Uterus (tissue), 4 donors: ENCODE measurements around the gene PTPRD. TPM values are rescaled to one million over a fixed set of nuclear protein-coding genes. Genes with fewer than 3 reads are reported as not detected.

Source experiments
- DNase-seq, 2 donors: peaks; one replicate each; pipeline ENCODE4 v3.0.0-alpha.2; 2019 to 2020
- H3K27ac ChIP-seq, 2 donors: fragments of 200-600 bp; sonication (generic); 1 replicate in 1 of 2; 2 replicates in 1 of 2; pipeline ENCODE4 v1.5.1; 2016 to 2018
- H3K27me3 ChIP-seq, 2 donors: fragments of 200-600 bp; sonication (generic); one replicate each; pipeline ENCODE4 v1.5.1; 2018 to 2019; ENCODE audit warnings: control low read depth in 1 of 2
- H3K36me3 ChIP-seq, 2 donors: fragments of 200-600 bp; sonication (generic); one replicate each; pipeline ENCODE4 v1.5.1; 2019; ENCODE audit warnings: control low read depth in 1 of 2
- H3K4me1 ChIP-seq, 2 donors: fragments of 200-600 bp; sonication (generic); one replicate each; pipeline ENCODE4 v1.5.1; 2018 to 2019; ENCODE audit warnings: control low read depth in 1 of 2
- H3K4me3 ChIP-seq, 2 donors: fragments of 200-600 bp; sonication (generic); 1 replicate in 1 of 2; 2 replicates in 1 of 2; pipeline ENCODE4 v1.5.1; 2018 to 2019; ENCODE audit warnings: mild to moderate bottlenecking in 1 of 2
- H3K9me3 ChIP-seq, 2 donors: fragments of 200-600 bp; sonication (generic); one replicate each; pipeline ENCODE4 v1.5.1; 2019; ENCODE audit warnings: control low read depth in 1 of 2
- CTCF ChIP-seq, 4 experiments: fragments of 200-600 bp in 2 of 4; fragments of 450-650 bp in 2 of 4; sonication (generic) in 2 of 4; IDR thresholded peaks; one replicate each; pipeline ENCODE4 v1.5.1; 2016 to 2019; ENCODE audit warnings: antibody characterized with exemption in 4 of 4, mild to moderate bottlenecking in 2 of 4, moderate library complexity in 1 of 4
- POLR2A ChIP-seq, 2 donors: fragments of 450-650 bp; IDR thresholded peaks; one replicate each; pipeline ENCODE4 v1.6.1; 2016; ENCODE audit warnings: antibody characterized with exemption in 2 of 2, mild to moderate bottlenecking in 1 of 2, moderate library complexity in 1 of 2
- intact Hi-C: fragments of 100-400 bp; cut with DNase I; formaldehyde crosslinking; loops from one replicate; pipeline ENCODE4 v1.15.1; 2023; ENCODE audit warnings: low total_unique reads
- total RNA-seq, 4 donors: library from RNA; depleted of rRNA in 3 of 4; stranded (reverse); fragments of >200 nt in 3 of 4; gene quantifications; one replicate each; pipeline versions ENCODE4 v1.1.0 to v1.2.4, GENCODE V29; 2014 to 2023
- donor health status: DM: yes; HTN: yes; CAD: no.

Gene PTPRD
- total RNA-seq, 4 donors from 2014 or later: 1.2 to 136 (median 26.4) TPM

GRCh38 chr9:9558907-9559306 lies 1053.9 kb downstream of the PTPRD start:
- intact Hi-C loops: no loop called here
- no peak for DNase-seq
- no peaks in the 10 kb centered on the region for H3K9me3 ChIP-seq
- no peak for TF ChIP-seq POLR2A (IDR thresholded peaks at IDR 0.05)
- H3K36me3 ChIP-seq: no peaks in the 10 kb centered on the region
- no peak overlapping the region for H3K4me3 ChIP-seq
- H3K27ac ChIP-seq: no peak overlapping the region
- H3K4me1 ChIP-seq: no peaks in the 10 kb centered on the region
- H3K27me3 ChIP-seq: no peaks in the 10 kb centered on the region

- Histone ChIP-seq H3K27ac (no peak overlapping the region), H3K27me3 (no peaks in the 10 kb centered on the region), H3K9me3 (no peaks in the 10 kb centered on the region), H3K36me3 (no peaks in the 10 kb centered on the region), H3K4me3 (no peak overlapping the region), H3K4me1 (no peaks in the 10 kb centered on the region)
- TF ChIP-seq CTCF (IDR thresholded peaks at IDR 0.05) (no peak), POLR2A (IDR thresholded peaks at IDR 0.05) (no peak)
- intact Hi-C loops: no loop called here
- no peak for DNase-seq
These were observed 1054.9 kb downstream of the PTPRD start for GRCh38 chr9:9557804-9558334.

DNA sequence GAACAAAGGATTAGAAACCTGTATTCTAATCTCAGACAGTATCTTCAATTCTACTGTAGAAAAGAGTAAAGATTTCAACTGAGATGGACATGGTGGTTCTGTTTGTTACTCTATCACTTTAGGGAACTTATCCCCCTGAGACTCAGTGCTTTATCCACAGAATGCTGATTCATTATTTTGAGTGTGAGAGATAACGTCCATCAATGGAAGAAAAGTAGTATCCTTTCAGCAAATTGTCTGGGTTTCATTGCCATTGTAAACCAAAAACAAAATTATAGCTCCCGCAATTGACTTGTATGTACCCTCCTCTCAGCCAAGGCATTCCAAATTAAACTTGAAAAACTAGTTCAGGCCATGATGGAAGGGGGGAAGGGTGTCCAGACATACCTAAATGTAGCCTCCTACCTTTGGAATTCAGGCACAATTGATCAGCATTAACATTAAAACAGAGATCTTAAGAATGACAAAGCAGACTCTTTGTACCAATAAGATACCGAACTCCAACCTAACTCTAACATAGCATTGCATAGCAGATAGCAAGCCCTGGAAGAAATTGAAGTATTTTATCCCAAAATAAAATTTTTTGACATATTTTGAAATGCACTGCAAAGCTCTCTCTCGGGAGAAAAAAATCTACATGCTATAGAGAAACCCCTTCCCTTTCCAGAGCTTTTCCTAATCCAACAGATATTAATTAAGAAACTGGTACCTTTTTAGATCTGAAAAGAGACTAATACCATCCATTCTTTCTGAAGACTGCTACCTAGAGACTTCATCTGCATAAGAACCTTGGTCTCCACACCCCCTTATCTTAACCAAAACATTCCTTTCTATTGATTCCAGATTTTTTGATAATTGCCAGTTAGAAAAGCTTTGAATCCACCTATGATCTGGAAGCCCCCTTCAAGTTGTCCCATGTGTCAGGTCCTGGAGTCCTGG lies 1055.7 kb downstream of the PTPRD start:
- no peak for DNase-seq
- H3K4me1 ChIP-seq: no peaks in the 10 kb centered on the region
- TF ChIP-seq CTCF (IDR thresholded peaks at IDR 0.05): no peak
- H3K27me3 ChIP-seq: no peaks in the 10 kb centered on the region
- H3K4me3 ChIP-seq: no peak overlapping the region
- no peaks in the 10 kb centered on the region for H3K9me3 ChIP-seq
- intact Hi-C loops: no loop called here
- H3K27ac ChIP-seq: no peak overlapping the region
- H3K36me3 ChIP-seq: no peaks in the 10 kb centered on the region

DNA sequence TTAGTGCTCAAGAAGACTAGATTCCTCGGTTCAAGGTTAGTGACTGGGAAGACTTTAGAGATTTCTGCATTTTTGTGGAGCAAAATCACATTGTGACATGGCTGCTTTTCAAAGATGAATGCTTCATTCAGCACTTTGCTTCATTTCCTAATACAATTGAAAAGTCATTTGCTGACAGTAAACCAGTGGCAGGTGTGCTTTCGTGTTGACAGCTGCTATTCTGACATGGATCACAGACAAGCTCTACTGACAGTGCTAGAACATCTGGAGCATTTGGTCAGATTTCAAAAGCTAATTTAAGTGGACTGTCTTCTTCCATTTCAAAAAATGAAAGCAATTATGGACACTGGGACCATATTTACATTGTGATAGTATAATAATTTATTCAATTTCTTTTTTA lies 1060.1 kb downstream of the PTPRD start:
- Histone ChIP-seq H3K27me3 (no peaks in the 10 kb centered on the region), H3K27ac (no peak overlapping the region), H3K4me1 (no peaks in the 10 kb centered on the region), H3K9me3 (no peaks in the 10 kb centered on the region), H3K4me3 (no peak overlapping the region), H3K36me3 (no peaks in the 10 kb centered on the region)
- no peak for DNase-seq
- TF ChIP-seq CTCF (IDR thresholded peaks at IDR 0.05) (no peak), POLR2A (IDR thresholded peaks at IDR 0.05) (no peak)
- intact Hi-C loops: no loop called here

- H3K36me3 ChIP-seq: no peaks in the 10 kb centered on the region
- no peaks in the 10 kb centered on the region for H3K27me3 ChIP-seq
- no peaks in the 10 kb centered on the region for H3K9me3 ChIP-seq
- H3K27ac ChIP-seq: no peak overlapping the region
- TF ChIP-seq CTCF (IDR thresholded peaks at IDR 0.05) (no peak), POLR2A (IDR thresholded peaks at IDR 0.05) (no peak)
- no peaks in the 10 kb centered on the region for H3K4me1 ChIP-seq
- DNase-seq: no peak
- intact Hi-C loops: no loop called here
- no peak overlapping the region for H3K4me3 ChIP-seq
These were observed 1074.0 kb downstream of the PTPRD start for GRCh38 chr9:9538766-9539165.
